Small intestine (tissue), 7 donors: ENCODE measurements around the gene NFATC1. TPM values are rescaled to one million over a fixed set of nuclear protein-coding genes. Genes with fewer than 3 reads are reported as not detected.

ENCODE experiments used
- DNase-seq, 2 donors: peaks; one replicate each; pipeline versions ENCODE4 v3.0.0 to v3.0.0-alpha.2; 2013
- FAIRE-seq: peaks from 2 replicates; lab custom pipeline; 2012; peaks lifted over from hg19 to GRCh38; lab: Jason Lieb, UNC
- H3K27ac ChIP-seq, 3 donors: one replicate each; pipeline ENCODE4 v1.5.1; 2013; ENCODE audit warnings: low read length in 2 of 3, mild to moderate bottlenecking in 2 of 3, control low read depth in 1 of 3, inconsistent platforms in 1 of 3, low read depth in 1 of 3, moderate library complexity in 1 of 3
- H3K27me3 ChIP-seq, 3 donors: one replicate each; pipeline ENCODE4 v1.6.1; 2013; ENCODE audit warnings: low read length in 3 of 3, inconsistent platforms in 1 of 3; ENCODE audit not compliant: control insufficient read depth in 3 of 3, insufficient read depth in 3 of 3
- H3K36me3 ChIP-seq, 3 donors: one replicate each; pipeline ENCODE4 v1.6.1; 2013; ENCODE audit warnings: low read length in 3 of 3, inconsistent platforms in 1 of 3, low read depth in 1 of 3, mild to moderate bottlenecking in 1 of 3, moderate library complexity in 1 of 3; ENCODE audit not compliant: control insufficient read depth in 3 of 3, insufficient read depth in 2 of 3
- H3K4me1 ChIP-seq, 3 donors: one replicate each; pipeline ENCODE4 v1.6.1; 2013; ENCODE audit warnings: low read length in 2 of 3, inconsistent platforms in 1 of 3, low read depth in 1 of 3, mild to moderate bottlenecking in 1 of 3, moderate library complexity in 1 of 3; ENCODE audit not compliant: control insufficient read depth in 3 of 3, insufficient read depth in 2 of 3
- H3K4me3 ChIP-seq, 3 donors: one replicate each; pipeline ENCODE4 v1.5.1; 2013; ENCODE audit warnings: low read length in 3 of 3, control low read depth in 1 of 3, inconsistent platforms in 1 of 3, low read depth in 1 of 3, mild to moderate bottlenecking in 1 of 3, moderate library complexity in 1 of 3
- H3K9me3 ChIP-seq, 2 donors: one replicate each; pipeline ENCODE4 v1.6.1; 2013; ENCODE audit warnings: low read depth in 1 of 2, low read length in 1 of 2; ENCODE audit not compliant: control insufficient read depth in 2 of 2, insufficient read depth in 1 of 2
- WGBS, 3 donors: extraction: QIAGEN DNeasy Blood & Tissue Kit; methylation state at CpG; one replicate each; pipeline ENCODE4 v1.1.7; 2013; 5-methylcytosine and 5-hydroxymethylcytosine counted together
- polyA plus RNA-seq, 4 donors: library from polyadenylated mRNA; stranded (reverse) in 3 of 4; unstranded in 1 of 4; fragments of 200-250 nt in 3 of 4; fragments of 120-200 nt in 1 of 4; gene quantifications; one replicate each; pipeline versions ENCODE4 v1.2.1 to v1.2.3, GENCODE V29; 2013
- donor health status: healthy with polysubstance abuse.
- donor health status: control.
- donor health status: control.
- donor health status: Bipolar disorder and iron deficiency.
- donor health status: healthy.

The NFATC1 gene
- polyA plus RNA-seq, 4 donors = 0.67 to 5.9 (median 2.2) TPM

- H3K27ac ChIP-seq = no peak overlapping the region
- no peak for DNase-seq
- no peak for FAIRE-seq
- H3K4me1 ChIP-seq = no peaks in the 10 kb centered on the region
- no peaks in the 10 kb centered on the region for H3K9me3 ChIP-seq
- WGBS, 3 donors = 94 to 95% (median 95%) methylated on average over 24 to 30 of the region's 30 CpGs
- no peak overlapping the region for H3K4me3 ChIP-seq
- H3K27me3 ChIP-seq = no peaks in the 10 kb centered on the region
- peaks cover 0 to 10% (median 0%) of the 10 kb centered on the region in 3 donors for H3K36me3 ChIP-seq
These were observed 14.5 kb downstream of the NFATC1 start for GRCh38 chr18:79410171-79410641.

GRCh38 chr18:79410731-79411613 is 15.2 kb downstream of the NFATC1 start:
- Histone ChIP-seq H3K9me3 (no peaks in the 10 kb centered on the region), H3K4me1 (no peaks in the 10 kb centered on the region), H3K36me3 (peaks cover 0 to 10% (median 0%) of the 10 kb centered on the region in 3 donors), H3K4me3 (no peak overlapping the region), H3K27ac (no peak overlapping the region), H3K27me3 (no peaks in the 10 kb centered on the region)
- DNase-seq = no peak
- FAIRE-seq = no peak
- 97% methylated on average over 67 to 84 of the region's 84 CpGs for WGBS, 3 donors

GRCh38 chr18:79411614-79412526 is 16.1 kb downstream of the NFATC1 start:
- Histone ChIP-seq H3K27me3 (no peaks in the 10 kb centered on the region), H3K36me3 (peaks cover 0 to 13% (median 0%) of the 10 kb centered on the region in 3 donors), H3K4me1 (no peaks in the 10 kb centered on the region), H3K4me3 (no peak overlapping the region), H3K27ac (no peak overlapping the region), H3K9me3 (no peaks in the 10 kb centered on the region)
- DNase-seq = no peak
- FAIRE-seq = no peak
- WGBS, 3 donors = 80 to 88% (median 87%) methylated on average over 47 of the region's 47 CpGs

- Histone ChIP-seq H3K27ac (no peak overlapping the region), H3K27me3 (no peaks in the 10 kb centered on the region), H3K9me3 (no peaks in the 10 kb centered on the region), H3K4me3 (no peak overlapping the region), H3K4me1 (no peaks in the 10 kb centered on the region), H3K36me3 (peaks cover 0 to 13% (median 0%) of the 10 kb centered on the region in 3 donors)
- FAIRE-seq = no peak
- WGBS, 3 donors = 85 to 89% (median 87%) methylated on average over 16 of the region's 16 CpGs
- no peak for DNase-seq
These were observed 17.3 kb downstream of the NFATC1 start for GRCh38 chr18:79413025-79413424.

GRCh38 chr18:79413426-79413825 is 17.7 kb downstream of the NFATC1 start:
- H3K27ac ChIP-seq = no peak overlapping the region
- H3K27me3 ChIP-seq = no peaks in the 10 kb centered on the region
- 94 to 95% (median 95%) methylated on average over 15 to 16 of the region's 16 CpGs for WGBS, 3 donors
- H3K4me3 ChIP-seq = no peak overlapping the region
- no peak for FAIRE-seq
- H3K36me3 ChIP-seq = peaks cover 0 to 13% (median 0%) of the 10 kb centered on the region in 3 donors
- no peak for DNase-seq
- no peaks in the 10 kb centered on the region for H3K4me1 ChIP-seq
- no peaks in the 10 kb centered on the region for H3K9me3 ChIP-seq

- H3K27me3 ChIP-seq = no peaks in the 10 kb centered on the region
- 78 to 86% (median 81%) methylated on average over 9 of the region's 9 CpGs for WGBS, 3 donors
- FAIRE-seq = no peak
- H3K4me1 ChIP-seq = no peaks in the 10 kb centered on the region
- H3K4me3 ChIP-seq = no peak overlapping the region
- no peaks in the 10 kb centered on the region for H3K9me3 ChIP-seq
- no peak for DNase-seq
- H3K36me3 ChIP-seq = peaks cover 0 to 13% (median 0%) of the 10 kb centered on the region in 3 donors
- H3K27ac ChIP-seq = no peak overlapping the region
These were observed 18.2 kb downstream of the NFATC1 start for GRCh38 chr18:79413901-79414300.

GRCh38 chr18:79416022-79416676 is 20.4 kb downstream of the NFATC1 start:
- WGBS, 3 donors = 85 to 89% (median 85%) methylated on average over 24 of the region's 24 CpGs
- no peak for FAIRE-seq

GRCh38 chr18:79416677-79417052 is 20.9 kb downstream of the NFATC1 start:
- H3K27me3 ChIP-seq = no peaks in the 10 kb centered on the region
- FAIRE-seq (no peak), DNase-seq (no peak)
- H3K9me3 ChIP-seq = no peaks in the 10 kb centered on the region
- no peak overlapping the region for H3K4me3 ChIP-seq
- H3K36me3 ChIP-seq = peaks cover 0 to 22% (median 0%) of the 10 kb centered on the region in 3 donors
- no peak overlapping the region for H3K27ac ChIP-seq
- 80 to 86% (median 85%) methylated on average over 12 of the region's 12 CpGs for WGBS, 3 donors
- no peaks in the 10 kb centered on the region for H3K4me1 ChIP-seq

More at GRCh38 chr18:79416022-79416676, 20.4 kb downstream of the NFATC1 start:
- peaks cover 0 to 18% (median 0%) of the 10 kb centered on the region in 3 donors for H3K36me3 ChIP-seq
- H3K9me3 ChIP-seq = no peaks in the 10 kb centered on the region
- H3K4me3 ChIP-seq = no peak overlapping the region
- H3K27me3 ChIP-seq = no peaks in the 10 kb centered on the region
- no peak overlapping the region for H3K27ac ChIP-seq
- no peaks in the 10 kb centered on the region for H3K4me1 ChIP-seq
- no peak for DNase-seq
